ENCODE results near the gene PPP4C.

DNA sequence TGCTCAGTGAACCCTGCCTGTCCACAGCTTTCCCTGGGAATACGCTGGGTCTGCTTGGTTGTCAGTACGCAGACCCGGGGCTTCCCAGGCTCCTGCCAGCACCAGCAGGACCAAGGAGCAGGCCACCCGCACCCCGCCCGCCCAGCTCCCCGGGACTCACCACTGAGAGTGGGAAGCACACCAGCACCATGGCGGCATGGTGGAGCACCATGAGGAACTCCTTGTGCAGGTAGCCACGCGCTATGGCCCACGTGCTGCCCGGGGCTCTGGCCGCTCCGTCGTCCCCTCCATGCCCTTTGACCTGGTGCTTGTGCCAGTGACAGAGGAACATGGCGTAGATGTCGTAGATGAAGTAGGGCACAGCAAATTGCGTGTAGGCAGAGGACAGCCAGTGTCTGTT lies 49.3 kb upstream of the PPP4C start:
- TF ChIP-seq, protein P1, sequence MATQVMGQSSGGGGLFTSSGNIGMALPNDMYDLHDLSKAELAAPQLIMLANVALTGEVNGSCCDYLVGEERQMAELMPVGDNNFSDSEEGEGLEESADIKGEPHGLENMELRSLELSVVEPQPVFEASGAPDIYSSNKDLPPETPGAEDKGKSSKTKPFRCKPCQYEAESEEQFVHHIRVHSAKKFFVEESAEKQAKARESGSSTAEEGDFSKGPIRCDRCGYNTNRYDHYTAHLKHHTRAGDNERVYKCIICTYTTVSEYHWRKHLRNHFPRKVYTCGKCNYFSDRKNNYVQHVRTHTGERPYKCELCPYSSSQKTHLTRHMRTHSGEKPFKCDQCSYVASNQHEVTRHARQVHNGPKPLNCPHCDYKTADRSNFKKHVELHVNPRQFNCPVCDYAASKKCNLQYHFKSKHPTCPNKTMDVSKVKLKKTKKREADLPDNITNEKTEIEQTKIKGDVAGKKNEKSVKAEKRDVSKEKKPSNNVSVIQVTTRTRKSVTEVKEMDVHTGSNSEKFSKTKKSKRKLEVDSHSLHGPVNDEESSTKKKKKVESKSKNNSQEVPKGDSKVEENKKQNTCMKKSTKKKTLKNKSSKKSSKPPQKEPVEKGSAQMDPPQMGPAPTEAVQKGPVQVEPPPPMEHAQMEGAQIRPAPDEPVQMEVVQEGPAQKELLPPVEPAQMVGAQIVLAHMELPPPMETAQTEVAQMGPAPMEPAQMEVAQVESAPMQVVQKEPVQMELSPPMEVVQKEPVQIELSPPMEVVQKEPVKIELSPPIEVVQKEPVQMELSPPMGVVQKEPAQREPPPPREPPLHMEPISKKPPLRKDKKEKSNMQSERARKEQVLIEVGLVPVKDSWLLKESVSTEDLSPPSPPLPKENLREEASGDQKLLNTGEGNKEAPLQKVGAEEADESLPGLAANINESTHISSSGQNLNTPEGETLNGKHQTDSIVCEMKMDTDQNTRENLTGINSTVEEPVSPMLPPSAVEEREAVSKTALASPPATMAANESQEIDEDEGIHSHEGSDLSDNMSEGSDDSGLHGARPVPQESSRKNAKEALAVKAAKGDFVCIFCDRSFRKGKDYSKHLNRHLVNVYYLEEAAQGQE (IDR thresholded peaks at IDR 0.05; ENCODE audit: borderline replicate concordance) = no peak
- TF ChIP-seq RAD21 (conservative IDR thresholded peaks at IDR 0.05) (no peak), EZH2 (IDR thresholded peaks at IDR 0.05; ENCODE audit: borderline replicate concordance, insufficient read depth, low read length, poor library complexity, severe bottlenecking) (no peak)

Measured in neural cell (in vitro differentiated cells).